Right lobe of liver (tissue), 4 donors: ENCODE measurements around the gene BMP7.

ENCODE experiments used
- POLR2A ChIP-seq: fragments of 450-650 bp; IDR thresholded peaks from one replicate; pipeline ENCODE4 v1.6.1; 2017; ENCODE audit warnings: antibody characterized with exemption, mild to moderate bottlenecking
- TF ChIP-seq, protein P1 (sequence below), 4 donors: fragments of 200-600 bp in 3 of 4; fragments of 450-650 bp in 1 of 4; IDR thresholded peaks; one replicate each; pipeline versions ENCODE4 v1.5.1 to v1.8.0; 2016 to 2022; ENCODE audit warnings: antibody characterized with exemption in 4 of 4, mild to moderate bottlenecking in 2 of 4
- donor health status: DM: no; HTN: no; CAD: no.
- donor health status: DM: no; HTN: no; CAD: no.
- donor health status: DM: no; HTN: yes; CAD: no.

DNA sequence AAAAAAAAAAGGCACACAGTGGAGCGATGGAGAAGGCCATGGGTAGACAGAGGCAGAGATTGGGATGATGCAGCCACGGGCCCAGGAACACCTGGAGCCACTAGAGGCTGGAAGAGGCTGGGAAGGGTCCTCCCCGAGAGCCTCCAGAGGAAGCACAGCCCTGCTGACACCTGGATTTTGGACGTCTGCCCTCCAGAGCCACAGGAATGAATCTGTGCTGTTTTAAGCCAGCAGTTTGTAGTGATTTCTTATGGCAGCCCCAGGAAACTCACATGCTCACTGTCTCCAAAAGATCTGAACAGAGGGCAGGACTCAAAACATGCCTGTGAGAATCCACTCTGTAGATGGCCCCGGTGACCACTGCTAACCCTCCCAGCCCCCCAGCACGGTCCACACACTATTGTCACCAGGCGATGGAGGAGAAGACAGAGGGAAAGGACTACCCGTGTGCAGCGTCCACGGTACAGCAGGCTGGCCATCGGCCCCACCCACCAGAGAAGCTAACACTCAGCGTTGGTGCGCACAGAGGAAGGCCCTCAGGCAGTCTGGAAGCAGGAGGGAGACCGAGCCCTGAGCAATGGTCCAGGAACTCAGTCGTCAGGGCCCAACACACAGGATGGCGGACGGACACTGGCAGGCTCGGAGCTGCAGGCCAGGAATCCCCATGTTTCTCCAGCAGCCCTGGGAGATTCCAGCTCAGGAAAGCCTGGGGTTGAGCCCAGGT lies 99.7 kb downstream of the BMP7 start:
- TF ChIP-seq, protein P1, sequence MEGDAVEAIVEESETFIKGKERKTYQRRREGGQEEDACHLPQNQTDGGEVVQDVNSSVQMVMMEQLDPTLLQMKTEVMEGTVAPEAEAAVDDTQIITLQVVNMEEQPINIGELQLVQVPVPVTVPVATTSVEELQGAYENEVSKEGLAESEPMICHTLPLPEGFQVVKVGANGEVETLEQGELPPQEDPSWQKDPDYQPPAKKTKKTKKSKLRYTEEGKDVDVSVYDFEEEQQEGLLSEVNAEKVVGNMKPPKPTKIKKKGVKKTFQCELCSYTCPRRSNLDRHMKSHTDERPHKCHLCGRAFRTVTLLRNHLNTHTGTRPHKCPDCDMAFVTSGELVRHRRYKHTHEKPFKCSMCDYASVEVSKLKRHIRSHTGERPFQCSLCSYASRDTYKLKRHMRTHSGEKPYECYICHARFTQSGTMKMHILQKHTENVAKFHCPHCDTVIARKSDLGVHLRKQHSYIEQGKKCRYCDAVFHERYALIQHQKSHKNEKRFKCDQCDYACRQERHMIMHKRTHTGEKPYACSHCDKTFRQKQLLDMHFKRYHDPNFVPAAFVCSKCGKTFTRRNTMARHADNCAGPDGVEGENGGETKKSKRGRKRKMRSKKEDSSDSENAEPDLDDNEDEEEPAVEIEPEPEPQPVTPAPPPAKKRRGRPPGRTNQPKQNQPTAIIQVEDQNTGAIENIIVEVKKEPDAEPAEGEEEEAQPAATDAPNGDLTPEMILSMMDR (IDR thresholded peaks at IDR 0.05): no peak
- no peak for TF ChIP-seq POLR2A
